Measurements from ENCODE around the gene TICRR.
"Not testable (repeated sequence)": the region's sequence is repeated elsewhere in the genome, so short reads cannot be mapped to it uniquely, and the experiment has no call there.

The TICRR gene

GRCh38 chr15:89575146-89575655, at the start of gene TICRR:
Gene TICRR, plus strand, starts transcription at chr15:89575469. Its CDS starts 118 bp downstream, at chr15:89575587.
- DNase-seq, result peak; percentile 97

- DNase-seq, result no peak
Observed at GRCh38 chr15:89526181-89526580, 49.1 kb upstream of the TICRR start.

- no peak for DNase-seq
Observed at GRCh38 chr15:89526601-89527441, 48.4 kb upstream of the TICRR start.

- no peak for DNase-seq
Observed at GRCh38 chr15:89528757-89529352, 46.4 kb upstream of the TICRR start.

- no peak for DNase-seq
Observed at GRCh38 chr15:89530976-89531375, 44.3 kb upstream of the TICRR start.

GRCh38 chr15:89531796-89532537, 43.3 kb upstream of the TICRR start:
- DNase-seq, result no peak

GRCh38 chr15:89533861-89534544, 41.3 kb upstream of the TICRR start:
- DNase-seq, result no peak

GRCh38 chr15:89539027-89539426, 36.2 kb upstream of the TICRR start:
- no peak for DNase-seq

- no peak for DNase-seq
Observed at GRCh38 chr15:89542369-89542768, 32.9 kb upstream of the TICRR start.

- DNase-seq, result no peak
Observed at GRCh38 chr15:89543389-89543788, 31.9 kb upstream of the TICRR start.

GRCh38 chr15:89549138-89549537, 26.1 kb upstream of the TICRR start:
- DNase-seq, result not testable (repeated sequence)

GRCh38 chr15:89550427-89550826, 24.8 kb upstream of the TICRR start:
- DNase-seq, result no peak

- no peak for DNase-seq
Observed at GRCh38 chr15:89551550-89551949, 23.7 kb upstream of the TICRR start.

- no peak for DNase-seq
Observed at GRCh38 chr15:89553632-89554031, 21.6 kb upstream of the TICRR start.

- DNase-seq, result no peak
Observed at GRCh38 chr15:89554247-89554646, 21.0 kb upstream of the TICRR start.

- no peak for DNase-seq
Observed at GRCh38 chr15:89555768-89556167, 19.5 kb upstream of the TICRR start.

GRCh38 chr15:89556413-89557262, 18.6 kb upstream of the TICRR start:
- DNase-seq, result peak; percentile 35

GRCh38 chr15:89559769-89560264, 15.5 kb upstream of the TICRR start:
- DNase-seq, result no peak

GRCh38 chr15:89566181-89566580, 9.1 kb upstream of the TICRR start:
- no peak for DNase-seq

- no peak for DNase-seq
Observed at GRCh38 chr15:89566621-89567294, 8.5 kb upstream of the TICRR start.

Data from T1000 (cell line).